GM21528 (cell line): ENCODE measurements around the gene TMEM235.
"Not testable (repeated sequence)": the region's sequence is repeated elsewhere in the genome, so short reads cannot be mapped to it uniquely, and the experiment has no call there.

Source experiments
- ATAC-seq: cut with Tn5 transposase; IDR thresholded peaks from one replicate; pipeline ENCODE4 v1.9.1; 2021; ENCODE audit warnings: mild to moderate bottlenecking, moderate library complexity; ENCODE audit not compliant: unreplicated experiment, low FRiP score

TMEM235 gene

DNA sequence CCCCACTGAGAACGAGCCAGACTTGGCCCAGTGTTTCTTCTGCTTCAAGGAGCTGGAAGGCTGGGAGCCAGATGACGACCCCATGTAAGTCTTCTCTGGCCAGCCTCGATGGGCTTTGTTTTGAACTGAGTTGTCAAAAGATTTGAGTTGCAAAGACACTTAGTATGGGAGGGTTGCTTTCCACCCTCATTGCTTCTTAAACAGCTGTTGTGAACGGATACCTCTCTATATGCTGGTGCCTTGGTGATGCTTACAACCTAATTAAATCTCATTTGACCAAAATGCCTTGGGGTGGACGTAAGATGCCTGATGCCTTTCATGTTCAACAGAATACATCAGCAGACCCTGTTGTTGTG is 16.7 kb upstream of the TMEM235 start:
- ATAC-seq, result no peak

DNA sequence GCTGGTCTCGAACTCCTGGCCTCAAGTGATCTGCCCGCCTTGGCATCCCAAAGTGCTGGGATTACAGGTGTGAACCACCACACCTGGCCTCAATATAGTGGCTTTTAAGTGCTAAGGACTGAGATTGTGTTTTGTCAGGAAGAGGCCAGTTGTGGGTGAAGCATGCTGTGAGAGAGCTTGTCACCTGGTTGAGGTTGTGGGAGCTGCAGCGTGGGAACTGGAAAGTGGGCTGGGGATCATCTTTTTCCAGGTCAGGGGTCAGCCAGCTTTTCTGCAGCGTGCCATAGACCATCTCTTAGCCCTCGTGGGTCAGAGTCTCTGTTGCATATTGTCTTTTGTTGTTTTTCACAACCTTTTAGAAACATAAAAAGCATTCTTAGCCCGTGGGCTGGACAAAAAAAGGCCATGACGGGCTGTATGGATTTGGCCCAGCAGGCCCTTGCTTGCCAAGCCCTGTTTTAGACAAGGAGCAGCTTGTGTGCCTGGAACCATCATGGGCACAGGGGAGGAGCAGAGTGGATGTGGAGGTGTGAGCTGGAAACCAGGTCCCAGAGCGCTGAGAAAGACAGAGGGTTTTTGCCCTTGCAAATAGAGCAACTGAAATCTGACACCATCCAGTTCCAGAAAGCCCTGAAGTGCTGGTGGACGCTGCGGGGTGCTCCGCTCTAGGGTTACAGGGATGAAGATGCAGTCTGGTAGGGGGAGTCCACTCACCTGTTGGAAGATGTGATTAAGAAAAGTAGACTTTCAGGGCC is 11.9 kb upstream of the TMEM235 start:
- ATAC-seq, result no peak

DNA sequence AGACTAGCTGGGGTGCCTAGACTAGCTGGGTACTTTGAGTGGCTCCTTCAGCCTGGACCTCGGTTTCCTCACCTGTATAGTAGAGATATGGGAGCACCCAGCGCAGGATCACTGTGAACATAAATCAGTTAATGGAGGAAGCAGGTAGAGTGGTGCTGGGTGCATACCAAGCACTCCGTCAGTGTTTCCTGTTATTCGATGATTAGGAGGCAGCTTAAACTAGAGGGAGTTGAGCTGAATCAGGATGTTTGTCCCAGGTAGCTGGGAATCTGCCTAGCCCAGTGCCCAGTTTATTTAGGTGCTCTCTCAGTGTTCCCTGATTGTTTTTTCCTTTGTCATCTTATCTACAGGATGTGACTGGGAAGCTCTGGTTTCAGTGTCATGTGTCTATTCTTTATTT is 8.4 kb upstream of the TMEM235 start:
- ATAC-seq, result no peak

DNA sequence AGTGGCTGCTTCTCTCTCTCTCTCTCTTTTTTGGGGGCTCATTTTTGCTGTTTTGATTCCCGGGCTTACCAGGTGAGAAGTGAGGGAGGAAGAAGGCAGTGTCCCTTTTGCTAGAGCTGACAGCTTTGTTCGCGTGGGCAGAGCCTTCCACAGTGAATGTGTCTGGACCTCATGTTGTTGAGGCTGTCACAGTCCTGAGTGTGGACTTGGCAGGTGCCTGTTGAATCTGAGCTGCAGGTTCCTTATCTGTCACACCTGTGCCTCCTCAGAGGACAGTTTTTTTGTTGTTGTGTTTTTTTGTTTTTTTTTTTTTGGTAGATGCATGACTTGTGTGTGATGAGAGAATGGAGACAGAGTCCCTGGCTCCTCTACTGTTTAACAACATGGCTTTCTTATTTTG is 7.7 kb upstream of the TMEM235 start:
- no peak for ATAC-seq

DNA sequence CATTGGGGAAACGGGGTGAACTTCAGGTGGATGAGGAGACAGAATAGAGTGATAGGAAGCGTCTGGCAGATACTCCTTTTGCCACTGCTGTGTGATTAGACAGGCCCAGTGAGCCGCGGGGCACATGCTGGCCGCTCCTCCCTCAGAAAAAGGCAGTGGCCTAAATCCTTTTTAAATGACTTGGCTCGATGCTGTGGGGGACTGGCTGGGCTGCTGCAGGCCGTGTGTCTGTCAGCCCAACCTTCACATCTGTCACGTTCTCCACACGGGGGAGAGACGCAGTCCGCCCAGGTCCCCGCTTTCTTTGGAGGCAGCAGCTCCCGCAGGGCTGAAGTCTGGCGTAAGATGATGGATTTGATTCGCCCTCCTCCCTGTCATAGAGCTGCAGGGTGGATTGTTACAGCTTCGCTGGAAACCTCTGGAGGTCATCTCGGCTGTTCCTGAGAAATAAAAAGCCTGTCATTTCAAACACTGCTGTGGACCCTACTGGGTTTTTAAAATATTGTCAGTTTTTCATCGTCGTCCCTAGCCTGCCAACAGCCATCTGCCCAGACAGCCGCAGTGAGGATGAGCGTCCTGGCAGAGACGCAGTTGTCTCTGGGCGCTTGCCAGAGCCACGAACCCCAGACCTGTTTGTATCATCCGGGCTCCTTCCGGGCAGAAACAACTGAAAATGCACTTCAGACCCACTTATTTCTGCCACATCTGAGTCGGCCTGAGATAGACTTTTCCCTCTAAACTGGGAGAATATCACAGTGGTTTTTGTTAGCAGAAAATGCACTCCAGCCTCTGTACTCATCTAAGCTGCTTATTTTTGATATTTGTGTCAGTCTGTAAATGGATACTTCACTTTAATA is 7.0 kb upstream of the TMEM235 start:
- no peak for ATAC-seq

DNA sequence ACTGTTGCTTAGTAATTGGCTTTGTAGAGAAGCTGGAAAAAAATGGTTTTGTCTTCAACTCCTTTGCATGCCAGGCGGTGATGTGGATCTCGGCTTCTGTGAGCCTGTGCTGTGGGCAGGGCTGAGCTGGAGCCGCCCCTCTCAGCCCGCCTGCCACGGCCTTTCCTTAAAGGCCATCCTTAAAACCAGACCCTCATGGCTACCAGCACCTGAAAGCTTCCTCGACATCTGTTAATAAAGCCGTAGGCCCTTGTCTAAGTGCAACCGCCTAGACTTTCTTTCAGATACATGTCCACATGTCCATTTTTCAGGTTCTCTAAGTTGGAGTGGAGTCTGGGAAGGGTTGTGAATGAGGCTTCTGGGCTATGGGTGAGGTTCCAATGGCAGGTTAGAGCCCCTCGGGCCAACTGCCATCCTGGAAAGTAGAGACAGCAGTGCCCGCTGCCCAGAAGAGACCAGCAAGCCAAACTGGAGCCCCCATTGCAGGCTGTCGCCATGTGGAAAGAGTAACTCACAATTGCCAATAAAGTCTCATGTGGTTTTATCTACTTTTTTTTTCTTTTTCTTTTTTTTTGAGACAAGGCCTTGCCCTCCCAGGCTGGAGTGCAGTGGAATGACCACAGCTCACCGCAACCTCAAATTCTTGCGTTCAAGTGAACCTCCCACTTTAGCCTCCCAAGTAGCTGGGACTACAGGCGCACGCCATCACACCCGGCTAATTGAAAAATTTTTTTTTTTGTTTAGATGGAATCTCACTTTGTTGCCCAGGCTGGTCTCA is 6.2 kb upstream of the TMEM235 start:
- no peak for ATAC-seq

DNA sequence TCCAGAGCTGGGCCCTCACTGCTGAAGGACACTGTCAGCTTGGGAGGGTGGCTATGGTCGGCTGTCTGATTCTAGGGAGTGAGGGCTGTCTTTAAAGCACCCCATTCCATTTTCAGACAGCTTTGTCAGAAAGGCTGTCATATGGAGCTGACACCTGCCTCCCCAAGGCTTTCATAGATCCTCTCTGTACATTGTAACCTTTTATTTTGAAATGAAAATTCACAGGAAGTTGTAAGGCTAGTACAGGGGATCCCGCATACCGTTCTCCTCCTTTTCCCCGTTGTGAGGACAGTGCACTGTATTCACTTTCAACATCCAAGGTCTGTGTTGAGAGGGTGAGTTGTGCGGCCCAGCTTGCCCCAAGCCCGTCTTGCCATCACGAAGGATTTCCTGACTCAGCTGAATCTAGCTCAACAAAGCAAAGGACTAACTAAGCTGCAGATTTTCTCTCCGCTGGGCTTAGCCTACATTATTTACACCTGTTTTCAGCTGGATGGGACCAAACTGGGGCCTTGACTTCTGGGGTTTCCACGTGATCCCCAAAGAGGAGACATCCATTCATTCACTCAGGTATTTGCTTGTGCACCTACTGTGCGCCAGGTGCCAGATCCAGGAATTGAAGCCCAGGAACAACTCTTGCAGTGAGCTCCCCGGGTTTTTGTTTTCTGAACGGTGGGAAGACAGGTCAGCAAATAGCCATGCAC is 5.2 kb upstream of the TMEM235 start:
- ATAC-seq, result no peak

DNA sequence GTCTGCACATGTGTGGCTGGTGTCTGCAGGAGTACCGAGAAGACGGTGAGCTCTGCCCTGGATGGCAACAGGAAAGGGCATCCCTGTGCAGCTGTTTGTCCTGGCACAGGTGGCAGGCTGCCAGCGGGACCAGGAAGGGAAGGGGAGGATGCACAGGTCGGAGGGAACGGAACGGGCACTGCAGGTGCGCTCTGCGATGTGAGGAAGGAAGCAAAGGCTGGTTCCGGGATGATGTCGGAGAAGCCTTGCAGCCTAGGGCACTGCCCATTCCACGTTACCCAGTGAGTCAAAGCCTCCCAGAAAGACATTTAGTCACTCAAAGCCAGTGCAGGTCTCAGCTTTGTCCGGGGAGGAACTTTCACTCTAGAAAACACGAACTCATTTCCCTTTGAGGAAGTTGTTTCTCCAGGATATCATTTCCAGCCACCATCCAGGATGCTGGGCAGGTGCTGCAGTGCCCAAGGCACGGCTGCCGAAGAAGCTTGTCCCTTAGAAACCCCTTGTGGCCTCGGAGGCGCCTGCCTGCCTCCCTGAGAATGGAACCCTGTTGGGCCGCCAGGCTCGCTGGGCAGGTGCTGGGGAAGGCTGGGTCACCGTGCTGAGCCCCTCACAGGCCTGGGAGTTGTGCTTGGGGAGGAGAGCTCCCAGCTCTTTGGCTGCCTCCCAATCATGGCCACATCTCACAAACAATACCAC is 4.5 kb upstream of the TMEM235 start:
- no peak for ATAC-seq

DNA sequence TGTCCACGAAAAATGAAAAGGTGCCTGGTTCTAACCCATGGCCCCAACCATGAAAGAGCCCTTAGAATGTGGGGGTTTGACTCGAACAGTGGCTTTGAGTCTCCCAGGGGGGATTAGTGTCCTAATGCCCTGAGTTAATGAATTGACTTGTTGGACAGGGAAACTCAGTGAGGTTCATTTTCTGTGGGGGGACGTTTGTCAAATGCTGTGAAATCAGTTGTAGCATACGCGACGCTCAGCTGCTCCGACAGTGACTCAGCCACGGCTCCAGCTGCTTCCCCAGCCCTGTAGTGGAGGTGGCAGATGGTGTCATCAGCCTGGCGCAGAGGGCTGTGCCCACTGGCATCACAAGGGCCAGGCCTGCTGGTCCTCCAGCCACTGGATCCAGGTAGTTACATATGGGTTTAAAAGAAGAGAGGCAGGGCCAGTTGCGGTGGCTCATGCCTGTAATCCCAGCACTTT is 3.9 kb upstream of the TMEM235 start:
- no peak for ATAC-seq

DNA sequence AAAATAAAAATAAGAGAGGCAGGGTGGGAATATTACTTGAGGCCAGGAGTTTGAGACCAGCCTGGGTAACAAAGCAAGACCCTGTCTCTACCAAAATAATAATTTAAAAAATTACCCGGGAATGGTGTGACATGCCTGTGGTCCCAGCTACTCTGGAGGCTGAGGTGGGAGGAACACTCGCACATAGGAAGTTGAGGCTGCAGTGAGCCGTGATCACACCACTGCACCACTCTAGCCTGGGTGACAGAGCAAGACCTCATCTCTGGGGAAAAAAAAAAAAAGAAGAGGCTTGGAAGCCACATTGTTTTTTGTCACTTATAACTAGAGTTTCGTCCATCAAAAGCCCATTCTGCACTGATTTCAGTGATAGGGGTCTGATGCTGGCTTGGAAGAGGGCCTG is 3.3 kb upstream of the TMEM235 start:
- ATAC-seq, result no peak

DNA sequence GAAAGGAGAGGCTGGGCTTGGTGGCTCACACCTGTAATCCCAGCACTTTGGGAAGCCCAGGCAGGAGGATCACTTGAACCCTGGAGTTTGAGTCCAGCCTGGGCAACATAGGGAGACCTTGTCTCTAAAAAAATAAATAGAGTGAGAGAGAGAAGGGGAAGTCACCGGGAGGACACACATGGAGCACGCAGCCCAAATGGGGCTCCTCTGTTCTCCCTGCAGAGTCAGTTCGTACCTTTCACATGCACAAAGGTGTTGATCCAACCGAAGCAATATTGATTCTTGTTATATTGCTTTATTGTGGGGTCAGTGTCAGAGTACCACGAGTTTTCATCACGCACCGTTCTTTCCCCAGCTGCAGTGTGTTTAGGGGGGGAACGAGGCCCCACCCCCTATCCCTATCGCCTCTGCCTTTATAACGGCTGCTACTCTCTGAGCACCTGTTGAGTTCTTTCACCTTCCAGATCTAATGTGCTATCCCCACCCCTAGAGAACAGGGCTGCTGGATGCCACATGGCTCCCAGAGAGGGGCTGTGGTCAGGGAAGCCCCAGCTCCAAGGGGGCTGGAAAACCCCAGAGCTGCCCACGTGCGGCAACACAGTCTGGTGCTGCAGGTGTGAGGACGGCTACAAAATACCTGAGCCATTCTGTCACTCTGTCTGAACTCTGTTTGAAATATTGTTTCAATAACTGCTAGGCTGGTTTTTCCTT is 1.0 kb upstream of the TMEM235 start:
- no peak for ATAC-seq

DNA sequence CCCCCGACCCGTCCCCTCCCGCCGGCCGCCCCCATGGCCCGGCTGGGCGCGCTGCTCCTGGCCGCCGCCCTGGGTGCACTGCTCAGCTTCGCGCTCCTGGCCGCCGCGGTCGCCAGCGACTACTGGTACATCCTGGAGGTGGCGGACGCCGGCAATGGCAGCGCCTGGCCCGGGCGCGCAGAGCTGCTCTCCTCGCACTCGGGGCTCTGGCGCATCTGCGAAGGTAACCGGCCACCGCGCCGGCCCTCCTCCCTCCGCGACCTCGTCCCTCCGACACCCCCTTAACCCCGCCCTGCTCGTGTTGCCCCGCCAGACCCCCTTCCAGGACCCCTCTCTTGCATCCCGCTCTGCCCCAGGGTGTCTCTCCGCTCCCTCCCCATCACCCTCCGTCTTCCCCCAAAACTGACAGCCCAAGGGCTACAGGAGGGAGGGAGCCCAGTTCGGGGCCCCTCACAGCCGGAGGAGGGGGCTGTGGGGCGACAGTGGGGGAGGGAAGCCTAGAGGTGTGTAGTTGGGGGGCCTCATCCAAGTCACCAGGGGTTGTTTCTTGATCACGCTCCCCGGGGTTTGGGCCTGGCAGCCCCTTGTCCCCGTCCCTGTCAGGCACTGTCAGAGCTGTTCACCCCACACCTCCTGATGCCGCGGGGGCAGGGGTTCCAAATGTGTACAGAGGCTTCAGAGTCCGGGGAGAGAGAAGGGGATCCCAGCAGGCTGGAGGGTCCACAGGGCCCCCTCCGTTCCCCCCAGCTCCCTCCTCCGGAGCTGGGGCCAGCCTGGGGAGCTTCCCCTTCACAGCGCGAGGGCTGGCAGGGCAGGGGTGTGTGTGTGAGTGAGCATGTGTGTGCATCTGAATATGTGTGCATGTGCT is 794 bp downstream of the TMEM235 start:
- no peak for ATAC-seq

DNA sequence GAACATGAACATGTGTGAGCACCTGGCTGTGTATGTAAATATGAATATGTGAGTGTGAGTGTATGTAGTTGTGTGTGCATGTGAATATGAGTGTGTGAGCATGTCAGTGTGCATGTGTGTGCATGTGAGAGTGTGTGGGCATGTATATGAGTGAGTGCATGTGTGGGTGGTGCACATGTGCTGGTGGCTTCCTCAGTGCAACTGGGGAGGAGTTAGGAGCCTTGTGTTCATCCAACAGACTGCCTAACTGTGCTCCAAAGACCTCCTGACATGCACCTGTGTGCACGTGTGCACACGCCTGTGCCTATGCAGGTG is 1.4 kb downstream of the TMEM235 start:
- ATAC-seq, result no peak

DNA sequence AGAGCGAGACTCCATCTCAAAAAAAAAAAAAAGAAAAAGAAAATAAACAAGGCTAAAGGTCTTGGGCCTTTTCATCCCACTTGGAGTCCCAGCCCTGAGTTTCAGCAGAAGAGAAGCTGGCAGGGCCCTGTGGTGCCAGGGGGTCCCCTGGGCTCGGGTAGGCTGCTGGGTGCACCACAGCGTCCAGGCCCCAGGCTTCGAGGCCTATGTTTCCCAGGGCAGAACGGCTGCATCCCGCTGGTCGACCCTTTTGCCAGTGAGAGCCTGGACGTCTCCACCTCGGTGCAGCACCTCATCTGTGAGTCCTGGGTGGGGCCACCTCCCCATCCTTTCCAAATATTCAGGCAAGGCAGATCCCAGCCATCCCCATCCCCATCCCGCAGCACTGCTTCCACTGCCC is 2.2 kb downstream of the TMEM235 start:
- ATAC-seq, result no peak

DNA sequence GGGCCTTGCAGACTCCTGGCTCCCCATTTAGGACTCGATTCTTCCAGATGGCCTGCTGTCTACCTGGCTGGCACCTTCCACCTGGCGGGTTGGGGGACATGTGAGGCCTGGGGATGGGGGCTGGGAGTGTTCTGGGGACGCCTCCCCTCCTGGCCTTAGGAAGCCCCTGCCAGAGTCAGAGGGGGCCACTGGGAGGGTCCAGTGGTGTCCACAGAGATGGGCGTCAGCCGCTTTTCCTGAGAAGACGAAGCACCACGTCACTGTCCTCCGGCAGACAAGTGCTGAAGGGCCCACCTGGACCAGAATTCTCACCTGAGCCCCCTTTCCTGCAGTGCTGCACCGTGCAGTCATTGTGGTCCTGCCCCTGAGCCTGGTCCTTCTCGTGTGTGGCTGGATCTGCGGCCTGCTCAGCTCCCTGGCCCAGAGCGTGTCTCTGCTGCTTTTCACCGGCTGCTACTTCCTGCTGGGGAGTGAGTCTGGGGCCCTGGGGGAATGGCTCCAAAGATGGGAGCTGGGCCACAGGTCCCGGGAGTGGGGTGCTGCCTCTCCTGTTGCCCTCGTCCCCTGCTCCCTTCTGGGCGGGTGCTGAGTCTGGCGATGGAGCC is 2.9 kb downstream of the TMEM235 start:
- ATAC-seq, result no peak

DNA sequence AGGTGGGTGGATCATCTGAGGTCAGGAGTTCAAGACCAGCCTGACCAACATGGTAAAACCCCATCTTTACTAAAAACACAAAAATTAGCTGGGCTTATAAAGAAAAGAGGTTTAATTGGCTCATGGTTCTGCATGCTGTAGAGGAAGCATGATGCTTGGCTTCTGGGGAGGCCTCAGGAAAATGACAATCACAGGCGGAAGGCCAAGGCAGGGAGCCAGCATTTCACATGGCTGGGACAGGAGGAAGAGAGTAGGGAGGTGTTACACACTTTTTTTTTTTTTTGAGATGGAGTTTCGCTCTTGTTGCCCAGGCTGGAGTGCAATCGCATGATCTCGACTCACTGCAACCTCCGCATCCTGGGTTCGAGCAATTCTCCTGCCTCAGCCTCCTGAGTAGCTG is 3.6 kb downstream of the TMEM235 start:
- ATAC-seq, result not testable (repeated sequence)

DNA sequence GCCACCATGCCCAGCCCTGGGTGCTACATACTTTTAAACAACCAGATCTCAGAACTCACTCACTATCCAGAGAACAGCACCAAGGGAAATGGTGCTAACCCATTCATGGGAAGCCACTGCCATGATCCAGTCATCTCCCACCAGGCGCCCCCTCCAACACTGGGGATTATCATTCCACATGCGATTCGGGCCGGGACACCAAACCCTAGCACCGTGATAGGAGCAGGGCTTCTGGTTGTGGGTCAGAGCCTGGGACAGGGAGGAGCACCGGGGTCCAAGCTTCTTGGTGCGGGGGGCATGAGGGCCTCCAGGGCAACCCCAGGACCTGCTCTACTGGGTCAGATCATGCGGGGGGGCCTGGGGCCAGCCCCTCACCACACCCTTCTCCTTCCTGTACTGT is 4.5 kb downstream of the TMEM235 start:
- no peak for ATAC-seq
